Natural killer cell treated with Interleukin-12 subunit alpha and Interleukin-12 subunit beta and Interleukin-15 and Interleukin-18, amount 100 ng/mL, for 72 hours (primary cell): ENCODE results near the gene F11. TPM values are rescaled to one million over a fixed set of nuclear protein-coding genes. Genes with fewer than 3 reads are reported as not detected.
"Not testable (repeated sequence)": the region's sequence is repeated elsewhere in the genome, so short reads cannot be mapped to it uniquely, and the experiment has no call there.

Experiments
- ATAC-seq, 2 donors: fragments of 150-1000 bp; cut with Tn5 transposase in 1 of 2; sonication (Bioruptor Pico), chemical (Tn5 transposase) in 1 of 2; 2 replicates each; pipeline ENCODE4 v1.10.0; 2021
- DNase-seq: peaks from one replicate; pipeline ENCODE4 v3.0.0; 2022; ENCODE audit warnings: low spot score
- H3K27ac Mint-ChIP-seq, 2 donors: 1 replicate in 1 of 2; 2 replicates in 1 of 2; pipeline ENCODE4 v1.8.0; 2022; ENCODE audit warnings: mixed read lengths in 2 of 2, mild to moderate bottlenecking in 1 of 2, moderate library complexity in 1 of 2
- H3K27me3 Mint-ChIP-seq, 2 donors: 1 replicate in 1 of 2; 2 replicates in 1 of 2; pipeline ENCODE4 v1.8.0; 2022; ENCODE audit warnings: mixed read lengths in 2 of 2
- H3K36me3 Mint-ChIP-seq: one replicate; pipeline ENCODE4 v1.8.0; 2022; ENCODE audit warnings: mixed read lengths
- H3K4me1 Mint-ChIP-seq, 2 donors: 1 replicate in 1 of 2; 2 replicates in 1 of 2; pipeline ENCODE4 v1.8.0; 2022; ENCODE audit warnings: low read depth in 2 of 2, mixed read lengths in 2 of 2, mild to moderate bottlenecking in 1 of 2
- H3K4me3 Mint-ChIP-seq: one replicate; pipeline ENCODE4 v1.8.0; 2022; ENCODE audit warnings: mixed read lengths
- H3K9me3 Mint-ChIP-seq: 2 replicates; pipeline ENCODE4 v1.8.0; 2022; ENCODE audit warnings: mixed read lengths
- total RNA-seq, 2 donors: library from RNA; stranded (reverse); gene quantifications; one replicate each; pipeline ENCODE4 v1.2.3, GENCODE V29; 2022

Gene F11
- total RNA-seq, 2 donors from 2014 or later, result not detected

- DNase-seq, H3K36me3 Mint-ChIP-seq, ATAC-seq, H3K27ac Mint-ChIP-seq, H3K4me1 Mint-ChIP-seq, H3K4me3 Mint-ChIP-seq, H3K9me3 Mint-ChIP-seq: not testable (repeated sequence)
- peaks cover 27 to 46% of the 10 kb centered on the region in 2 donors for H3K27me3 Mint-ChIP-seq
Observed at GRCh38 chr4:186265250-186265649, 739 bp upstream of the F11 start.

- H3K27ac Mint-ChIP-seq, result no peak overlapping the region
- H3K4me3 Mint-ChIP-seq, result no peak overlapping the region
- H3K9me3 Mint-ChIP-seq, result no peaks in the 10 kb centered on the region
- H3K4me1 Mint-ChIP-seq, result no peaks in the 10 kb centered on the region
- no peaks in the 10 kb centered on the region for H3K36me3 Mint-ChIP-seq
- peaks cover 27 to 46% of the 10 kb centered on the region in 2 donors for H3K27me3 Mint-ChIP-seq
- DNase-seq (no peak), ATAC-seq (no peak)
Observed at GRCh38 chr4:186266729-186267456, 904 bp downstream of the F11 start.

GRCh38 chr4:186271081-186271678, 5.2 kb downstream of the F11 start:
- Mint-ChIP-seq H3K27ac (no peak overlapping the region), H3K27me3 (peaks cover 24 to 27% of the 10 kb centered on the region in 2 donors), H3K4me3 (no peak overlapping the region), H3K9me3 (no peaks in the 10 kb centered on the region), H3K4me1 (no peaks in the 10 kb centered on the region), H3K36me3 (no peaks in the 10 kb centered on the region)
- no peak for ATAC-seq
- DNase-seq, result no peak

DNA sequence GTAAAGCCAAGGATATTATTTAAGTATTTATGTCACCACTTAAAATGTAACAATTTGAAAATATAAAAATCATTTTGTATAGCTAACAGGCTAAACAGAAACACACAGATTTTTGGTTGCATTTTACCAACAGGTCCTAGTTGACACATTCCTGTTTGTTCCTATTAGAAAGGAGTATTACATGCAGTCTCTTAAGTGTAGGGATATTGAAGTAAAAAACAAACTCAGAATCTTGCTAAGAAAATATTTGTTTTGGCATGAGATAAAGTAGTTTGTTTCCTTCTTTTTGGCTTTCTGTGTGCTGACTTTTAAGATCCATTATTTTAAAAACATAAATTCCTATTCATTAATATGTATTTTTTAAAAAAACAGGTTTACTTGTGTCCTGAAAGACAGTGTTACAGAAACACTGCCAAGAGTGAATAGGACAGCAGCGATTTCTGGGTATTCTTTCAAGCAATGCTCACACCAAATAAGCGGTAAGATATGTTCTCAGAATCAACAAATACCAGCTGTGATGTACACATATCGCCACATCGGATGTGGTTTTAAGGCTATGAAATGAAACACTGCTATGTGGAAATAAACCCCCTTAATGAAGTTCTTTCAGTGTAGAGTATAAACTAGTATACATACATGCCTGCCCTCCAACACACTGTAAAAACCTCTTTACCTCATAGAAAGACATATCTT, 6.9 kb downstream of the F11 start:
- no peak for ATAC-seq
- Mint-ChIP-seq H3K36me3 (no peaks in the 10 kb centered on the region), H3K4me1 (no peaks in the 10 kb centered on the region), H3K9me3 (no peaks in the 10 kb centered on the region), H3K4me3 (no peak overlapping the region), H3K27ac (no peak overlapping the region), H3K27me3 (peaks cover 15 to 17% of the 10 kb centered on the region in 2 donors)
- DNase-seq, result no peak

DNA sequence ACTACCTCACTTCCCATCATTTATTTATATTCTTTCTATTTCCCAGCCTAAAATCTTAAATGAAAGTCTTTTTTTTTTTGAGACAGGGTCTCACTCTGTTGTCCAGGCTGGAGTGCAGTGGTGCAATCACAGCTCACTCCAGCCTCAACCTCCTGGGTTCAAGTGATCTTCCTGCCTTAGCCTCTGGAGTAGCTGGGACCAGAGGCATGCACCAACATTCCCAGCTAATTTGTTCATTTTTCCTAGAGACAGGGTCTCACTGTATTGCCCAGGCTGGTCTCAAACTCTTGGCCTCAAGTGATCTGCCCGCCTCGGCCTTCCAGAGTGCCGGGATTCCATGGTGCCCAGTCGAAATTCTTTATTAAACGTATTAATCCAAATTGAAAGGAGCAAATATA, 7.4 kb downstream of the F11 start:
- H3K27me3 Mint-ChIP-seq, result peaks cover 16 to 17% of the 10 kb centered on the region in 2 donors
- ATAC-seq, H3K4me1 Mint-ChIP-seq, H3K4me3 Mint-ChIP-seq, H3K27ac Mint-ChIP-seq, H3K36me3 Mint-ChIP-seq, DNase-seq, H3K9me3 Mint-ChIP-seq: not testable (repeated sequence)

DNA sequence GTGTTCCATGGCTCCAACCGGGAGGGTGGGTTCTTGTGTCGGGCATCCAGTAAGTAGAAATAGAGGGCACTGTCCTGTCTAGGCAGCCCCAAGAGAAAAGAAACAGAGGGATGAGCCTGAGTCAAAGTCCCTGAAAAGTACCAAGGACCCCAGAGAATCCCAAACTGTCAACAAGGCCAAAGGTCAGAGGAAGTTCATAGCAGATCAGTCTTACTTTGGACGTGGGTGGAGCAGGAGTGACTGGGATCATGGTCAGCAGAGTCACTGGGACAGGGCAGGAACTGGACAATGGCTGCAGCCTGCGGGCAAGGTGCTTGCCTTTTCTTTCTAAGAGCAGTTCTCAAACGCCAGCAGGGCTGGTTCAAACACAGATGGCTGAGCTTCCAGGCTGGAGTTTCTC, 17.3 kb downstream of the F11 start:
- ATAC-seq, result no peak
- no peak overlapping the region for H3K4me3 Mint-ChIP-seq
- peaks cover 11 to 22% of the 10 kb centered on the region in 2 donors for H3K27me3 Mint-ChIP-seq
- no peak for DNase-seq
- no peaks in the 10 kb centered on the region for H3K36me3 Mint-ChIP-seq
- H3K4me1 Mint-ChIP-seq, result no peaks in the 10 kb centered on the region
- no peak overlapping the region for H3K27ac Mint-ChIP-seq
- no peaks in the 10 kb centered on the region for H3K9me3 Mint-ChIP-seq

DNA sequence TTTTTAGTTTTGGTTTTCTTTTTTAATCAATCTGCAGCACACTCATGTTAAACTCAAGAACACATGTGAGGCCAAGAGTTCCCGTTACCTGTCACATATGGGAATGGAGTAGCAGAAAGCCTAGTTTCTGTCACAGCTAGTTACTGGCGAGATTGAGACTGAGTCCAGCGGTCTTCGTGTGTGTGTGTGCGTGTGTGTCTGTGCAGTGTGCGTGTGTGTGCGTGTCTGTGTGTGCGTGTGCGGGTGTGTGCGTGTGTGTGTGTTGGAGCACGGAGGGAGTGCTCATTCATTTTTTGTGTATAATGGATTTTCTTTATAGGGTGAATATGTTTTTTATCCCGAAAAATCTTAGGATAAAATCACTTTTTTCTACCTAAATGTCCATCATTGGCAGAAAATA, 19.2 kb downstream of the F11 start:
- no peaks in the 10 kb centered on the region for H3K9me3 Mint-ChIP-seq
- no peak overlapping the region for H3K27ac Mint-ChIP-seq
- H3K27me3 Mint-ChIP-seq, result peaks cover 8 to 23% of the 10 kb centered on the region in 2 donors
- DNase-seq (no peak), ATAC-seq (no peak)
- no peaks in the 10 kb centered on the region for H3K36me3 Mint-ChIP-seq
- no peaks in the 10 kb centered on the region for H3K4me1 Mint-ChIP-seq
- H3K4me3 Mint-ChIP-seq, result no peak overlapping the region

GRCh38 chr4:186286581-186286980, 20.6 kb downstream of the F11 start:
- no peaks in the 10 kb centered on the region for H3K9me3 Mint-ChIP-seq
- no peak for DNase-seq
- H3K36me3 Mint-ChIP-seq, result no peaks in the 10 kb centered on the region
- no peak overlapping the region for H3K4me3 Mint-ChIP-seq
- H3K27me3 Mint-ChIP-seq, result peaks cover 5 to 25% of the 10 kb centered on the region in 2 donors
- H3K27ac Mint-ChIP-seq, result no peak overlapping the region
- no peaks in the 10 kb centered on the region for H3K4me1 Mint-ChIP-seq
- ATAC-seq, result no peak

DNA sequence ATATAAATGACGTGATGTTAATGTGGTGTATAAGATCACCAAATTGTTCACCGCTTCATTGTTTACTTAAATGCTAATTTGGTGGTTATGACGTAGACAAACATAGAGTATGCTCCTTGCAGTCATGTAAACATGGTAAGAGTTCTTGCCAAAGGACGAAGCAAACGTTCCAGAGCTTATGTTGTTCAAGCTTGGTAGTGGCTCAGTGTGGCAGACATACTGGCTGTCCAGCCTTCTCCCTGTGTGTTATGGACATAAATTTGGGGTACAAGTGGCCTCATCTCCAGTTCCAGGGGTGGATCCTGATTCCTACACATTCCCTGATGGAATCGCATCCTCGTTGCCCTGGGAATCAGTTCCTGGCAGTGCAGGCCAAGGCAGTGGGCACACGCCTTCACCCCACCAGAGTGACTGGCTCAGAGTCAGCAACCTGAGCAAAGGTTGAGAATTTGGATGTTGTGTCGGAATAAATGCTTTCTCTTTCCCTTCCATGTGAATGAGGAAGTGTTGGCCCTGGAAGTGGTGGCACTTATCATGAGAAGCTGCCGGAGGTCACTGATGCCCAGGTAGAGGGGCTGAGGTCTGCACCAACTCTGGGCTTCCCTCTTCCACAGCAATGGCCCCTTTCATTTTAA, 25.4 kb downstream of the F11 start:
- Mint-ChIP-seq H3K27me3 (peaks cover 8 to 25% of the 10 kb centered on the region in 2 donors), H3K4me3 (no peak overlapping the region), H3K4me1 (no peaks in the 10 kb centered on the region), H3K36me3 (no peaks in the 10 kb centered on the region), H3K27ac (no peak overlapping the region), H3K9me3 (no peaks in the 10 kb centered on the region)
- ATAC-seq (no peak), DNase-seq (no peak)

DNA sequence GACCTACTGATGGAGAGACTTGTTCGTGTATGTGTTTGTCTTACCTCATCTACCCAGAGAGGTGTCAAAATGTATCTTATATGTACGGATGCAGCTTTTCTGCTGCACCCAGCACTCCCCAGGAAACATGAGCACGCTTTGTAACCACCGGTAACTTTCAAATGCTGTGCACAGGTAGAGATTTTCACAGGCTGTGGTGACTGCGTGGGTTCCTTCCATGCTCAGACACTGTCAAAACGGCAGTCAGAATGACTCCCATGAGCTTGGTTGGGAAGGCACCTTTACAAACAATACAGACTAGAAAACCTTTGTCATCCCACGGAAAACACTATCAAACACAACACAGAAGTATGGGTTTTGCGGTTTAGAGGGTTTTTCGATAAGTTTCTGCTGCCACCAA, 28.2 kb downstream of the F11 start:
- DNase-seq (no peak), ATAC-seq (no peak)
- Mint-ChIP-seq H3K27ac (no peak overlapping the region), H3K9me3 (no peaks in the 10 kb centered on the region), H3K4me3 (no peak overlapping the region), H3K36me3 (no peaks in the 10 kb centered on the region), H3K27me3 (peaks cover 13 to 16% of the 10 kb centered on the region in 2 donors), H3K4me1 (peaks cover 4 to 5% of the 10 kb centered on the region in 2 donors)

DNA sequence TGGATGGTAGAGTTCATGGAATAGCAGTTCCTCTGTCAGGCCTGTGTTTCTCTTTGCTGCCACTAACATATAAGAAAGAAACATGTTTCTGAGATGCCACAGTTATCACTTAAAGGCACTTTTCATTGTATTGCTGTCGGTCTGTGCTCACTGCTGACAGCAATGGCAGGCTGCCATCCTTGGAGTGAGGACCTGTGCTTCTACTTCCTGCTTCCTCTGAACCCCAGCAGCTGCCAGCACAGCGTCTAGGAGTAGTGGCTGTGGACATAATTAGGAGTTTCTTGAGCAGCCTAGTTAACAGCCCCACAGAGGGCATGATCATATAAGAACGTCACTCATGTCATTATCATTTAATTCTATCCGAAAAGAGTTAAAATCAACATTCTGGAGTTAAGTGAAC, 30.5 kb downstream of the F11 start:
- Mint-ChIP-seq H3K9me3 (no peaks in the 10 kb centered on the region), H3K36me3 (no peaks in the 10 kb centered on the region), H3K27me3 (peaks cover 16 to 17% of the 10 kb centered on the region in 2 donors), H3K4me3 (no peak overlapping the region), H3K27ac (no peak overlapping the region), H3K4me1 (peaks cover 4 to 5% of the 10 kb centered on the region in 2 donors)
- no peak for DNase-seq
- ATAC-seq, result no peak

- Mint-ChIP-seq H3K27me3 (peaks cover 16 to 17% of the 10 kb centered on the region in 2 donors), H3K4me3 (no peak overlapping the region), H3K9me3 (no peaks in the 10 kb centered on the region)
Observed at GRCh38 chr4:186297013-186297645, 31.1 kb downstream of the F11 start.

GRCh38 chr4:186298031-186298647, 32.1 kb downstream of the F11 start:
- no peak for ATAC-seq
- no peak for DNase-seq
- no peak overlapping the region for H3K27ac Mint-ChIP-seq
- H3K9me3 Mint-ChIP-seq, result no peaks in the 10 kb centered on the region
- H3K4me1 Mint-ChIP-seq, result peaks cover 4 to 5% of the 10 kb centered on the region in 2 donors
- H3K4me3 Mint-ChIP-seq, result no peak overlapping the region
- H3K36me3 Mint-ChIP-seq, result no peaks in the 10 kb centered on the region
- peaks cover 17 to 19% of the 10 kb centered on the region in 2 donors for H3K27me3 Mint-ChIP-seq

More at GRCh38 chr4:186297013-186297645, 31.1 kb downstream of the F11 start:
- ATAC-seq, result no peak
- no peaks in the 10 kb centered on the region for H3K36me3 Mint-ChIP-seq
- DNase-seq, result no peak
- H3K27ac Mint-ChIP-seq, result no peak overlapping the region
- peaks cover 4 to 5% of the 10 kb centered on the region in 2 donors for H3K4me1 Mint-ChIP-seq
